Glomerular visceral epithelial cell (primary cell): ENCODE measurements around the gene FAM124A.
A peak's percentile ranks its signal among the peaks of the same experiment; 100 is the strongest.

Source experiments
- DNase-seq: peaks from one replicate; pipeline ENCODE4 v3.0.0-alpha.2; 2016; ENCODE audit errors: extremely low spot score

The FAM124A gene

DNA sequence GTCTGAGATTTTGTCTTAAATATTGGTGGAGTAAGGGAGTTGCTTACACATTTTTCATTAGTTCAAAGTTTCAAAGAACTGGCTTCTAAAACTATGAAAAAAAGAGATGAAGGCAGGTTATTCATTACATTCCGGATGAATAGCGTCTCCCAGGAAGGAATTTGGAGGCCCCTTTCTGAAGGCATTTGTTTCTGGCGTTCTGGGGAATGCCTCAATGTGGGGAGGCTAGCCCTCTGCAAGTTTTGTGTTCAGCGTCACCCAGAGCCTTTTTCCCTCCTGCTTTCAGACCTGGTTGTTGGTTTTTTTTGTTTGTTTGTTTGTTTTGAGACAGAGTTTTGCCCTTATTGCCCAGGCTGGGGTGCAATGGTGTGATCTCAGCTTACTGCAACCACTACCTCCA, 21.0 kb downstream of the FAM124A start:
- DNase-seq: no peak

DNA sequence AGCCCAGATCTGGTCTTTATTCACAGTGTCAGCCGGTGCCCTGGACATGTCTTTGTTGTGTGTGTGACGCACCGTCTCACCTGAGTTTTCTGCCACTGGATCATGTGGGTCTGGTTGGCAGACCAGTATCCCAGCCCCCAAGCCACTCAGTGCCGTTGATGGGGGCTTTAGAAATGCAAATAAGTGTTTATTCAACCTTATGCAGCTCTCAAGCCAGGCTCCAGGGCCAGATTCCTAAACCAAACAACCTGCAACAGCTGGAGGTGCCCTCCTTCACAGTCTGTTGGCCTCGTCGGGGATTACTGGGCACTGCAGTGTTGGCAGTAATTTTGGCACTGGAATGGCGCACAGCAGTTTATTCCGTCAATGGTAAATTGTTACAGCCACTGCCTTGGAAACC, 21.6 kb downstream of the FAM124A start:
- DNase-seq: no peak

DNA sequence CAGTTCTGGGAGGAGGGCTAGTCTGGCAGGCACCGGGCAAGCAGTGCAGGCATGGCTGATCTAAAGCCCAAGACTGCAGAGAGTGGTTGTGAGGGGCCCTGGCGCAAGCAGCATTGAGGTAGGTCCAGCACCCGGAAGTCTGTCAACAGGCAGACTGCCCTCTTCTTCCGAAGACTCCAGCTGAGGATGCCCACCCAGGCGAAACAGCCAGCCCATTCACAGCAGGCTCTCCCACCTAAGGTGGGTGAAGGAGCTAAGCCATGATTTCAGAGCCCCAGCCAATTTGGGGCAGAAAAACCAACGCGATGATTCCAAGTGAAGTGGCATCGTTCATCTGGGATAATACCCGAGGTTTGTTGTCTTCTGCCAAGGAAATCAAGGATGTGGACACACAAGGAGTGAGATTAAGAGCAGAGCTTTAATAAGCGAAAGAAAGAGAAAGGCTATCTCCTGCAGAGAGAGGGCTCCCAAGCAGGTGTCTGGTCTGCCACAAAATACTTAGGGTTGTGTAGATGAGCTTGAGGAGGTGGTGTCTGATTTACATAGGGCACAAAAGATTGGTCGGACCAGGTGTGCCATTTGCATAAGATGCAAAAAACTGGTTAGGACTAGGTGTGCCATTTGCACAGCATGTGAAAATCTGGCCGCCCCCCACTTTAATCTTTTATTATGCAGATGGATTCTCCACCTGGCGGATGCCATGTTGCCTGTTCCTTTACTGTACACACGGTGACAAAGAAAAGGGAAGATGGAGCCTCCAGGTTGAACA, 22.6 kb downstream of the FAM124A start:
- no peak for DNase-seq

DNA sequence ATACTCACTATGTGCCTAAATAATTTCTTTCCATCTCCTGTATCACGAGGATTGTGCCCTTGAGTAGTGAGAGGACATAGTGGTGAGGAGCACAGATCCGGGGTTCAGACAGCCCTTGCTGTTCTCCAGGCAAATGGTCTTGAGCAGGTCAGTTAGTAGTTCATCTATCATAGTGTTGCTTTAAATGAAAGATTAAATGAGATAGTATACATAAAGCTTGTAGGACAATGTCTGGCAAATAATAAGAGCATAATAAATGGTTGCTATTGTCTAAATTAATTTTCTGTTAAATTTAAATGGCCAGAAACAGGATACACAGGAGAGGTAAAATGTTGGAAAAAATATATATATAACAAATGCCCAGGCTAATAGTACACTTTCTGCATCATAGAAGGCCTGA, 23.4 kb downstream of the FAM124A start:
- no peak for DNase-seq

DNA sequence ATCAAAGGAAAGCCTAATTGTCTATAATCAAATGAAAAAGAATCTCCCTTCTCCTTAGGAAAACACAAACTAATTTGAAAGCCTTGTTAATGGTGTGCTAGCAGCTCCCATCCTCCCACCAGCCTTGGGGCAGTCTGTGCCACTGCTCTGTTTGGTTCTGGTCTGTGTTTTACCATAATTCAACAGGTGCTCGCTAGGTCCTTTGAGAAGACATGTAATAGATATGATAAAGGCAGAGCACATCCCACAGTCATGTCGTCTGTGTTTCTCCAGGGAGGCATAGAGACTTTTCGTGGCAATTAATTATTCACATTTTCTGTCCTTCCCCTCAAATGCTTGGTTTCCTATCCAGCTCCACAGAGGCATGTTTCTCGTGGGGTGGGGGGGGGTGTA, 23.8 kb downstream of the FAM124A start:
- DNase-seq: no peak

DNA sequence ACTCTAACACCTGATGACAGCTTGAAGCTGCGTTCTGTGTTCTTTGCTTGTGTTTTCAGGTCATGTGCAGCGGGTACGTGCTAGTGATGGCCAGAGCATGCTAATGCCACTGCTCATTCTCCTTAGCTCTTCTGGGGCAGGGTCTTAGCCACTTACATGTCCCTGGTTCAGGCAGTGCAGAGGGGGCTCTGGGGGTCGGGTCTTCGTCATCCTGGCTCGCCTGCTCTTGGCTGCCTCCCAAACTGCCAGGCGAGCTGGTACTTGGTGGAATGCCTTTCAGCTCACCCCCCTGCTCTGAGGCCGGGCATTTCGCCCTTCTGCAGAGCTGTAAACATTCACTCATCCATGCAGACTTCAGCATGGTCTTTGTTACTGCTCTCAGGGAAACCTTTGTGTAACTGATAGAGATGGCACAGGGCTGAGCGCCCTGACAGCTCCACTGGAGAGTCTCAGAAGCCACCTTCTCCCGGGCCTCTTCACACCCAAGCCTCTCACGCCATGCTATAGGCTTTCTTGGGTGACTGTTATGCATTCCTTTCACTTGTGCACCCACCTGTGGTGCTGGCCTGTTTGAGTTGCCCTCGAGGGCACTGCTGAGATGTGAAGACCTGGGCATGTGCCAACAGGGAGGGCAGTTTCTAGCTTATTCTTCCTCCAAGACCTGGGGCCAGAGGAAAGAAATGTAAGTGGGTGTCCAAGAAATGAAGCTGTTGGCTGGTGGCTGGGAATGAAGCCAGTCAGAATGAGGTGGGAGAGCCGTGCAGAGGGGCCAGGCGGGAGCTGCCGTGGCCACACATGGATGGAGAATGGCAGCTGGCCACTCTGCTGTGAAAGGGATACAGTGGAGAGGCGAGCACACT, 24.4 kb downstream of the FAM124A start:
- peak; percentile 21 for DNase-seq

DNA sequence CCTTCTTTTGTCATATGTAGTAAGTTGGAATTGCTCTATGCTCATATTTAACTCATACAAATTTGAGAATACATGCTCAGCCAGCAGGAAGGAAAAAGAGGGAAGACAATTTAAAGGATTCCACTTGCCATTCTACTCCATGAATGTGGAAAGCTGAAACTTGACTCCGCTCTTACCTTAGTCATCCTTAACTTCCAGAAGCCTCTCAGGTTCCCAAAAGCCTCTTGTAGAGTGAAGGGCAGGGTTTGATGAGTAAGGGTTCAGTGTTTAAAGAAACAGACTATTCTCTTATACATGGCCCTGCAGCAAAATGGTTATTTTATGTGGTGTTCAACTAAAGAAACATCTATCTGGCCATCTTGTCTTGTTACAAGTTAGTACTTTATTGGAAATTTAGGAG, 27.1 kb downstream of the FAM124A start:
- no peak for DNase-seq

DNA sequence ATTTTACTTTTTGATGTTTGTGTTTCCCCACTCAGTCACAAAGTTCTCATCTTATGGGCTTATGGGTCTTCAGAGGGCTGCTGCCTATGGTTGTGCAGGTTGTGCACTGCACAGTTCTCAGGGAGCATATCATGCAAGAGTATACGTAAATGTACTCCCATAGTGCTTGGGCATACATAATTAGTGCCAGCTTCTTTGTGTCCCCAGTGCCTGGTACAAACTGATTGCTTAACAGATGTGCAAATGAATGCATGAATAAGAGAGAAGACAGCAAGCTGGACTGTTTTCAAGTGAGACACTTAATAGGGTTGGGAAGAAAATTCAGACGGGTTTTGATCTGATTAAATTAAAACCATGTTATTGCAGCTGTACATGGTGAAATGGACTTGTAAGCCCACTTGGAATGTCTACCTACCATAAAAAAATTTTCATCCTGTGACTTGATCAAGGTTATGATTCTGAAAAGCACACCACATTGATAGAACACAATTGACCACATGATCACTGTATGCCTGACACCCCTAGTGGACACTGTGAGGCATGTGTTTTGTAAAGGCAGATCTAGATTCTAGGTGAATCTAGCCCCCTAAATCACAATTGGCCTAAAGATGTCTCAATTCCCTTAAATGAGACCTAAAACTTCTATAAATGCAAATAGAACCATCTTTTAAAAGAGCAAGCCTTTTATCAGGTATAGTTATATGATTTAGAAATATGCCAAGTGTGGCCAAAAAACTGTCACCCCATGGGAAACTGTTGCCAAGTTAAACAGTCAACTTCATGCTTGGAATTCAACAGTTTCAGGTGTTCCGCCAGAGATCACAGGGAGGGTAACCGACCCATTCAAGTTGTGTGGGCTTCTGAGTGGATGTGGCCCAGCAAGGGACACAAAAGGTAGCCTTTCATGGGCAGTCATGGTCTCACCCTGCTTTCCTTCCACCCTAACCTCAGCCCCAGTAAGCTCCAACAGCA, 27.9 kb downstream of the FAM124A start:
- no peak for DNase-seq

DNA sequence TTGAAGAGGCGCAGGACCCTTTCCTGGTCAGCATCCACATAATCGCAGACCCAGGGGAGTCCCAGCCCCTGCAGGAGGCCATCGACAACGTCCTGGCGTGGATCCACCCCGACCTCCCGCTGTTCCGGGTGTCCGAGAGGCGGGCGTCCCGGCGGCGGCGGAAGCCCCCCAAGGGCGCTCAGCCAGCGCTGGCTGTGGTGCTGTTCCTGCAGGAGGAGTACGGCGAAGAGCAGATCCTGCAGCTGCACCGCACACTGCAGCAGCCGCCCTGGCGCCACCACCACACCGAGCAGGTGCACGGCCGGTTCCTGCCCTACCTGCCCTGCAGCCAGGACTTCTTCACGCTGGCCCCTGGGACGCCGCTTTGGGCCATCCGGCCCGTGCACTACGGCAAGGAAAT, 29.3 kb downstream of the FAM124A start:
- no peak for DNase-seq

DNA sequence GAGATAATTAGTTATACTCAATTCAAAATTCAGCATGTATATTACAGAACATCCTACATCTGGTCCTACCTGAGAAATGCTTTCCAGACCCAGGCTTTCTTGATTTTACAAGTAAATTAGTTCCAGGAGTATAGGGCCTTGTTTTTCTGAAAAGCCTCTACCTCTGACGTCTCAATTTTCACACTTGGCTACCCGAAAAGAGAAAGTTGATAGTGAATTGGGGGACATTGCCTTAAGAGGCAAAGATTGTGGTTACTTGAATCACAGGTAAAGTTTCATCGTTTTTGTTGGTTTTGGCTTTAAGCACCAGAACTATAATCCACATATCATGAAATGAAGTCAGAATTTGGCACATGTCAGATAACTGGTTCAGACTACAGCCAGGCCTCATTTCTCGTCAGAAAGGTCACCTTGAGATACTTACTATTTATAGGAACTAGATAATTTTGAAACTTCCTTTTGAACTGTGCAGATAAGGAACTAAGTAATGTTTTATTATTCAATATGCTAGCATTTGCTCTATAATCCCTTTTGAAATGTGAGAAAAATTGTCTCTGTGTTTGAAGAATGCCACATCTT, 30.8 kb downstream of the FAM124A start:
- DNase-seq: no peak

DNA sequence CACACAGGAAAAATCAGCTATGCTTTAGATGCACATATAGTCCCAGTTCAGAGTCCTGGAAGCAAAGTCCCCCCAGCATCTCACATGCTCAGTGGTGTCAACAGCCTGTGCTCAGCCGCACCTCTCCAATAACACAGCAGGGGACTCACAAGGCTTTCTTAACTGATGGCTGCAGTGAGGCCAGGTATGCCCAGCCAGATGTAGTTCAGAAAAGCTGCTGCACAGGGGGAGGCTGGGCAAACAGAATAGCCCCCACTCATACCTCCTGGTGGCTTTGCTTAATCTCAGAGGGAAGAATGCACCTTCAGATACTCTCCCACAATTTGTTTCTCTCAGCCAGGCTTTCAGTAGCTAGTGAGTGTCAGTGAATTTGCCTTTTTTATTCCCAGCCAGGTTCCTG, 33.4 kb downstream of the FAM124A start:
- no peak for DNase-seq

DNA sequence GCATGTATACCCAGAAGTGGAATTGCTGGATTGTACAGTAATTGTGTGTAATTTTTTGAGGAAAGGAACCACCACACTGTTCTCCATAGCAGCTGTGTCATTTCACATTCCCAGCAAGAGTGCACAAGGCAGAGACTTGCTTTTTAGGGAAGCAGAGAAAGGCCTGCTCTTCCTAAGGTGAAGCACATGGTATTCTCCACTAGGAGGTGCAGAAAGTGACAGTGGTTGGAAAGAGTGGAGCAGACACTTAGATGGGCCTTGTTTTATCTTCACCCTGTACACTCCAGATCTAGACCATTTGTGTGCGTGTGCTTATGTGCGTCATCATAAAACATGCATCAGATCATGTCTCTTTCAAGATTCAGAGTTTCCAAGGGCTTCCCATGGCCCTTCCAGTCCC, 35.0 kb downstream of the FAM124A start:
- no peak for DNase-seq

DNA sequence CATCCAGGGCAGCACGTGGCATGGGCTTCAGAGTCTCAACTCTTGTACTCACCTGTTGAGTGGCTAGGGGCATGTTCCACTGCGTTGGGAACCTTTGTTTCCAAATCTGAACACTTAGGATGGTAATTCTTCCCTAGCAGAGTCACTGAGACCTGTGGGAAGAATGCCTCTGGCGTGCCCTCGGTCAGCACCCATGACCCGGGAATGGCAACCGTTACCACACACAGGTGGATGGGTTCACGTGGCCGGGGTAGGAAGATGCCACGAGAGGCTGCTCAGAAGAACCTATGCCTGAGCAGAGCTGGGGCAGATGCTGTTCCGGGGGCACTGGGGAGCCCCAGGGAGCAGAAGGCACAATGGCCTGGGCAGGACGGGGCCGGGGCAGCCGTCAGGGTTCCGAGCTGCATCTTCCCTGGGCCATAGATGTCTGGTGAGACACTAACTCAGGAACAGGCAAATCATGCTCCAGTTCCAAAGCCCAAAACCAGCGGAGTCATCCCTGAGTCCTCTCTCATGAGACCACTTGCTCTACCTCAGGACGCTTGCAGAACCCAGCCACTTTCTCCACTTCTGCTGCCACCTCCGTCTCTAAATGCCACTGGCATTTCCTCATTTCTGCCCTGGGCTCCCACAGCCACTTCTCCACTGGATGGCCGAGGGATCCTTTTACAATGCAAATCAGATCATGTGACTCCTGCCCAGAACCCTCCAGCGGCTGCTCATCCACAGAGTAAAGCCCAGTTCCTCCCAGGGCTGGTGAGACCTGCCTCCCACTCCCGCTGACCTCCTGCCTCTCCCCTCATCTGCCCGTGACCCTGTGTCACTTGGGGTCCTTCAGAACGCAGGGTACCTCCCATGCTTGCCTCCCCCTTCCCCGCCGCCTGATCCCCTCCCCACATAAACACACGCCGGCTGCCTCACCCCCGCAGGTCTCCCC, 36.7 kb downstream of the FAM124A start:
- DNase-seq: no peak

DNA sequence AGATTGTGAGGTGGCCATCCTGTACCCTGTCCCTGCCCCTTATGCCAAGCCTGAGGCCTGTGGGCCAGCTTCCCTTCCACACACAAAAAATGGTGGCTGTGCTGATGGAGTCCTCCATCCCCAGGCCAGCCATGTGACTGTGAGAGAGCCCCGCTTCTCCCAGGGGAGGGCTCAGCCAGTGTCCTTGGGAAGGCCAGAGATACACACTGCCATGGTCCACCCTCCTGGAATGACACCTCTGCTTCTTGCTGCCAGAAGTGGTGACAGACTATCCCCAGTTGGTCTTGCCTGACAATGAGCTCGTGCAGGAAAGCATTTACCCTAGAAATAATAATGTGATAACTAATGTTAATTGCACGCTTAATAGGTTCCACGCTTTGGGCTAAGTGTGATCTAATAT, 38.0 kb downstream of the FAM124A start:
- no peak for DNase-seq

DNA sequence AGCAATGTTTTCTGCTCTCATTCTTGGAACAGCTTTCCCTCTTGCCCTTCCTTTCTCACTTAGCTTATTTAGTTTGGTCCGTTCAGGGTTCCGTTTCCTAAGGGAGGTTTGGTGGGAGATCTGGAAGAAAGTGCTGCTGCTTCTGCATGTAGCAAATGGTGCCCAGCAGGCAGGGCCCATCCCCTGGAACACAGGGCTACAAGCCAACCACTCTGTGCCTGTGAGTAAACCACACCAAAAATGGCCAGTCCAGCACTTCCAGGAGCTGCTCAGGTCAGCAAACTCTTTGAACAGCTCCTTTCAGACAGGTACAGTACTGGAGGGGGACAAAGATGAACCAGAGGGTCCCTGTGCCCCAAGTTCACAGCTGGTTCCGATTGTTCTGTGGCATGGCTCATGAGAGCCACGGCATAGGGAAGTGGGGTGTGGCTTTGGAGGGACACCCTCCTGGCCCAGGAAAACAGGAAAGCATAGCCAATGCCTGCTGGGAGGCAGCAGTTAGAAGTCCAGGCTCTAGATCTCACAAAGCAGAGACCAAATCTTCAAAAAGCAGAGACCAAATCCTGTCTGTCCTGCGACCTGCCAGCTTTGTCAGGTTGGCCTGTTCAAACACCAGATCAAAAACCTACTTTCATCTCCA, 39.5 kb downstream of the FAM124A start:
- no peak for DNase-seq

DNA sequence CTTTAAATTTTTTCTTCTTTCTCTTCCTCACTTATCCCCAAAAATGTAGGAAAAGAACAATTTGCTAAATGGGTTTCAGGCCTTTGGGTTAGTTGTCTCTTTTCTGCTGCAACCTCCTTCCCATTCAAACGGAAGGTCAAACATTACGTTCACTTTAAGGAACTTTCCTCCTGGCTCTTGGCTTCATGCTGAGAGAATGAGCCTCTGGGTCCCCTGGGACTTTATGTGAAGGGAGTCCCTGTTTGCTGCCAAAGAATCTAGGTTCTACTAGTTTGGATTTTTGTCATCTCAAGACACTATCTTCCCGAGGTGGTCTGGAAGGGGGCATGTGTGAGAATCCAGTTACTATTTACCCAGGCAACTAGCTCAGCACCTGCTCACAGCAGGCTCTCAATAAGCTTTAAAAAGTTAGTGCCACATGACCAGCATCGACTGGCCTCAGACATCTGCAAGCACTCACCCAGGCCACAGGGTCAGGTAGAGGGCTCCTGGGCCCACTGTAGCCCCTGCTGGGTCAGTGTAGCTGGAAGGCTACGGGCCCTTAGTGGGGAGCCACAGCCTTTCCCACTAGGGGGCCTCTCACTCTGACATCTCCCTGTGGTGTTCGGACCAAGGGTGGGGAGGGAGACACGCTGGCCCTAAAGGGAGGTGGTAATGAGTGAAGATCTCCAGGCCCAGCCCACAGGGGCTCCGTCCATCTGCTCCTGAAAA, 40.5 kb downstream of the FAM124A start:
- no peak for DNase-seq

DNA sequence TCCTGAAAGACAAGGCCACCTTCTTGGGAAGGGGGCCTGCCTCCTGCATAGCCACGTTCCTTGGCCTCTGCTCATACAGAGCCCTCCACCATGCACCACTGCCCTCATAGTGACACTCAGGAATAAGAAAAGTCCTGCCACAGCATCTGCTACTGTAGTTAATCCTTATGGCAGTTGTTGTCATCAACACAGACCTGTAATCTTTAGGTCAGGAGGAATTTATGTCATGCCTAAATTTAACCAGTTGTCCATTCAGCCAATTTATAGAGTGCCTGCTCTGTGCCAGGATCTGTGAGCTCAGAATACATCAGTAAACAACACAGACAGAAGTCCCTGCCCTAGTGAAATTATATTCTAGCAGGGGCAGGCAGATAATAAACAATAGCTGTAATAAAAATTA, 44.4 kb downstream of the FAM124A start:
- no peak for DNase-seq

DNA sequence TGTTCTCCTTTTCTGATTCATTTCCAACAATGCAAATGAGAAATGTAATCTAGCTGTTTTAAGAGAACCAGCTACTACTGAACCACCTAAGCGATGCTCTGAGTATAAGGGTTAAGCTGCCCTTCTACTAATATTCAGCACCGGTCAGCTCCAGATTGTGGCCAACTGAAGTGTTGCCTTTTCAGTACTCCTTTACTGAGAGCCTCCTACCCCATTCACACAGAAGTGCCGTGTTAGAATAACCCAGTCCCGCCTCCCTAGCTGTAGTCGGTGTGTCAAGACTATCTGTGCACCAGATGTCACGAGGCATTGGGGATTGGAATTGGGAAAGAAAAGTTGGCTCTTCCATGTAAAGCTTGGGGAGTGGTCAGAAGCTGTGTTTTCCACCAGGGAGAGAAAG, 45.4 kb downstream of the FAM124A start:
- no peak for DNase-seq

DNA sequence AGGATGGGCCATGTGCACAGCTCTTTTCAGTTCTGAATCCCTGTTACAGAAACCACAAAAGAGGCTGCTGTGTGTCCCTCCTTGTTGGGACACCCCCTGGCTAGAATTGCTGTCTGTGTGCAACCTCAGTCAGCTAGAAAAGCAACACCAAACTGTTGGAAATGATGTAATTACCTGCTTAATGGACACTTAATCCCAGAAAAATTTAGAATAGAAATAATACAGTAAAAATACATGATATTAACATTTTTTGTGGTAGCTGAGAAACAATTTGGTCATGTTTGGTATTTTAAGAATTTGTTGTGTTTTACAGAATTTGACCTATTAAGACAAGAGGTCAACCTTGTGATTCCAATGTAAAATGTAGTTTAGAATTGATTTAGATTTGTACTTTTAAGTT, 46.8 kb downstream of the FAM124A start:
- DNase-seq: peak; percentile 71
